Measurements from ENCODE around the gene NPR3. TPM values are rescaled to one million over a fixed set of nuclear protein-coding genes. Genes with fewer than 3 reads are reported as not detected.

NPR3 gene
- total RNA-seq, 2 experiments from 2014 or later = not detected

DNA sequence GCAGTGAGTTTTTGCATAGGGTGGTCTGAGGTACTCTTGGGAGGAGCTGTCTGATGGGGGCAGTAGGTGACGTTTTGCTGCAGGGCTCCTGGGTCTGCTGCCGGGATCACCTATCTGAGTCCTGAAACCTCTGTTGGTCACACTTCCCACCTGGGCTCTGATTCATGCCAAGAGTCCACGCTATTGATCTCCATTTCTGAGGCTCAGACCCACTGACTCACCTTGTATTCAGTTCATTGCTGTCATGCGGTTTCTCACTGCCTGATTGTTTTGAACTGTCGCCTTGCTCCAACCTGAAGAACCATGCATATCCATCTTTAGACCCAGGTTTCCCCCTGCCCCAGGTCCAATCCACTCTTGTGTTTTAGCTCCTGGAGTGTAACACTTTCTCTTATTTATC, 101.3 kb downstream of the NPR3 start:
- no peaks in the 10 kb centered on the region for H3K9me3 Mint-ChIP-seq
- POLR2A ChIA-PET = no interaction called here

DNA sequence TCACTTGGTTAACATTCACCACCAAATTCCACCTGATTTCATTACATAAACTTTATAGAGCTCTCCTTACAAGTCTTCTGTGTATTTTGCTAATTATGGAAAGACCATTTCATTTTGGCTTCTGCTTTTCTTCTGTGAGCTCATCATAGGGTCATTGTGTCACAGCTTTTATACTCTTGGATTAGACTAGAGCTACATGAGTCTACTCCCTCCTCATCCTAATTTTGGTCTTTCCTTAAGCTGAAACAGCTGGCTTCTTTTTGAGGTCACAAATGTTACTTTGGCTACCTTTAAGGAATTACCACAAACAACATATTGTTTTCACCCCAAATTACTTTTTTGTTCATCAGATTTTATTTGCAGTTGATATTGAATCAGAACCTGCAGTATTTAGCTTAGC, 103.0 kb downstream of the NPR3 start:
- ChIA-PET POLR2A (no interaction called here), CTCF (no interaction called here)
- H3K27ac Mint-ChIP-seq = no peak overlapping the region
- H3K4me1 Mint-ChIP-seq = no peaks in the 10 kb centered on the region
- no peaks in the 10 kb centered on the region for H3K9me3 Mint-ChIP-seq
- no peak overlapping the region for H3K4me3 Mint-ChIP-seq
- H3K36me3 Mint-ChIP-seq (ENCODE audit: low read depth) = no peaks in the 10 kb centered on the region
- no peak for DNase-seq
- no peaks in the 10 kb centered on the region for H3K27me3 Mint-ChIP-seq

More for the DNA sequence above, 101.3 kb downstream of the NPR3 start:
- CTCF ChIA-PET = no interaction called here
- H3K27ac Mint-ChIP-seq = no peak overlapping the region
- H3K36me3 Mint-ChIP-seq (ENCODE audit: low read depth) = no peaks in the 10 kb centered on the region
- no peaks in the 10 kb centered on the region for H3K4me1 Mint-ChIP-seq
- no peaks in the 10 kb centered on the region for H3K27me3 Mint-ChIP-seq
- no peak for DNase-seq
- no peak overlapping the region for H3K4me3 Mint-ChIP-seq

DNA sequence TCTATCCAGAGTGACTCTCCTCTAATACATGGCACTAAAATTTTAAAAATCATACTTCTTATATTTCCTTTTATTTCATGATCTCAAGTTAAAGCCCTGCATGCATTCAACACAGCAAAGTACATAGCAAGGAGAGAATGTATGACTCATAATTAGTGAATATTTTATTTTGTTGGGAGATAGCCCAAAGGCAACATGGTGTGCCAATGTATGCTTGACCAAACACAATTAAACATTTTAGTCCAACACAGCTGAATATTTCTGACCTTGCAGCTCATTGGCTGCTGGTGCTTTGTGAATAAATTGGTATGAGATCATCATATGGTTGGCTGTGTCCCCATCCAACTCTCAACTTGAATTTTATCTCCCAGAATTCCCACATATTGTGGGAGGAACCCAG, 103.5 kb downstream of the NPR3 start:
- ChIA-PET CTCF (no interaction called here), POLR2A (no interaction called here)
- no peaks in the 10 kb centered on the region for H3K9me3 Mint-ChIP-seq
- H3K27me3 Mint-ChIP-seq = no peaks in the 10 kb centered on the region
- no peak overlapping the region for H3K27ac Mint-ChIP-seq
- H3K4me3 Mint-ChIP-seq = no peak overlapping the region
- H3K36me3 Mint-ChIP-seq (ENCODE audit: low read depth) = no peaks in the 10 kb centered on the region
- no peaks in the 10 kb centered on the region for H3K4me1 Mint-ChIP-seq
- no peak for DNase-seq

DNA sequence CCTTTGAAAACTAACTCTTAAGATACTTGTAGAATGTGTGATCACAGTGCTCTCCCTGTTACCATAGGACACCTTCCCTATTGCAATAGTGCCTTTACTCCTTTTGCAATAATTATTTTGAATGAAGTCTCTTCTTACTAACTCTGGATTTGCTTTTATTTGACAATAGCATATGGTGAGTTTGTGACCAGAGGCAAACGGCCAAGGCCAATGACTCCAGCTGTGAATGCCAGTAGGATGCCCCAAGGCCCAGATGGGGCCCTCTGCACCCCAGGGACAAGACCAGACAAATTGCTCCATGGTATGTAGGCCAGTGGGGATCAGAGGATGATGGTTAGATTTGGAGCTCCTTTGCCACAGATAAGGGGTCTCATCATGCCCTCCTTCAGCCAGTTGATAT, 116.9 kb downstream of the NPR3 start:
- no peak for DNase-seq
- ChIA-PET POLR2A (no interaction called here), CTCF (no interaction called here)
- Mint-ChIP-seq H3K9me3 (no peaks in the 10 kb centered on the region), H3K4me1 (no peaks in the 10 kb centered on the region), H3K27me3 (no peaks in the 10 kb centered on the region), H3K27ac (no peak overlapping the region), H3K4me3 (no peak overlapping the region), H3K36me3 (ENCODE audit: low read depth) (no peaks in the 10 kb centered on the region)

DNA sequence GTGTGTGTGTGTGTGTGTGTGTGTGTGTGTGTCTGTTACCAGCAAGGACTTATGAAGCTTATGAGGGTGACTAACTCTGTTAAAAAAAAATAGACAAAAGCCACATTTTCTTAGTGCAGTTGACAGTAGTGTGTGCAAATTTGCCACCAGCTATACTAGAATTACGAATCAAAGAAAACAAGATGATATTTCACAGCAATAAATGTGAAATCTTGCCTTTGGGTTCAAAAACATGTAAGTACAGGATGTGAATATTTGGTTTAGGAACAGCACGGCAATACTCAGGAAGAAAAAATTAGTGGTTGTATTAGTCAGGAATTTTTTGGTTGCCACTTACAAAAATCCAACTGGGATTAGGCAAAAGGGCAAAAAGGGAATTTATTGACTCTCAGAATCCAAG, 117.4 kb downstream of the NPR3 start:
- H3K4me3 Mint-ChIP-seq = no peak overlapping the region
- CTCF ChIA-PET = no interaction called here
- POLR2A ChIA-PET = no interaction called here
- DNase-seq = no peak
- H3K27ac Mint-ChIP-seq = no peak overlapping the region
- no peaks in the 10 kb centered on the region for H3K36me3 Mint-ChIP-seq (ENCODE audit: low read depth)
- H3K27me3 Mint-ChIP-seq = no peaks in the 10 kb centered on the region
- H3K9me3 Mint-ChIP-seq = no peaks in the 10 kb centered on the region
- peaks cover 3% of the 10 kb centered on the region for H3K4me1 Mint-ChIP-seq

DNA sequence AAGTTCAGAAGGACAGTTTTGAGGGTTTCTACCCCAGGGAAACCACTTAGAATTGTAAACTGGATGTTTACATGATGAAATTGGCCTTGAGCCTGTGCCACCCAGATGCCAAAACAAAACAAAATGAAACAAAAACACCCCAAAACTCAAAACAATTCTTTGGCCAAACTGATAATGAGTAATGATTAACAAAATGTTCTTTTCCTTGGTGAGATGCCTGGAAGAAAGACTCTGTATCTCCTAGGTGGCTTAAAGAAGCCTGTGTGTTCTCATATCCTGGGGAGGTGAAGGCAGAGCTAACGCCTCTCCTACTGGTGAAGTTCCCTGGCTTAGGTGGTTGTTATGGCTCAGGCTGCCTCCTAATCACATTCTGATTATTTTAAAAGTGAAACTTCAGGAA, 120.5 kb downstream of the NPR3 start:
- CTCF ChIA-PET = no interaction called here
- Mint-ChIP-seq H3K27ac (no peak overlapping the region), H3K9me3 (no peaks in the 10 kb centered on the region), H3K4me3 (no peak overlapping the region), H3K4me1 (peaks cover 13% of the 10 kb centered on the region), H3K27me3 (no peaks in the 10 kb centered on the region), H3K36me3 (ENCODE audit: low read depth) (no peaks in the 10 kb centered on the region)
- no peak for DNase-seq
- POLR2A ChIA-PET = no interaction called here

DNA sequence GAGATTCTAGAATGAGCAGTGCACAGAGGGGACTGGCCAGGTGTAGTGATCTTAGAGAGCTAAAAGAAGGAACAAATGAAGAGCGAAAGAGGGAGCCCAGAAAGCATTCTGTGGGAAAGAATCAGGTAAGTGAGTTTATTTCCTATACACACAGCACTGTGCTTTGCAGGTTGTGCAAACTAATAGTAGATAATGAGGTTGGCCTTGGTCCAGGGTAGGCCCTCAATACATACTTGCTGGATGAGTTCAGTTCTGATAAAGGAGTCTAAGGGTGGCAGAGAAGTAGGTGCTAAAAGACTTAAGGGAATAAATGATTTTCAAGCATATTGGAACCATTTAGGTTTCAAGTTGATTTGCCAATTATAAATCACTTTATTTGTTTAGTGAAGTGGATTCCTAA, 122.0 kb downstream of the NPR3 start:
- no peak overlapping the region for H3K27ac Mint-ChIP-seq
- H3K4me3 Mint-ChIP-seq = no peak overlapping the region
- H3K4me1 Mint-ChIP-seq = peaks cover 13% of the 10 kb centered on the region
- H3K36me3 Mint-ChIP-seq (ENCODE audit: low read depth) = no peaks in the 10 kb centered on the region
- no peak for DNase-seq
- POLR2A ChIA-PET = no interaction called here
- CTCF ChIA-PET = no interaction called here
- H3K9me3 Mint-ChIP-seq = no peaks in the 10 kb centered on the region
- H3K27me3 Mint-ChIP-seq = no peaks in the 10 kb centered on the region

DNA sequence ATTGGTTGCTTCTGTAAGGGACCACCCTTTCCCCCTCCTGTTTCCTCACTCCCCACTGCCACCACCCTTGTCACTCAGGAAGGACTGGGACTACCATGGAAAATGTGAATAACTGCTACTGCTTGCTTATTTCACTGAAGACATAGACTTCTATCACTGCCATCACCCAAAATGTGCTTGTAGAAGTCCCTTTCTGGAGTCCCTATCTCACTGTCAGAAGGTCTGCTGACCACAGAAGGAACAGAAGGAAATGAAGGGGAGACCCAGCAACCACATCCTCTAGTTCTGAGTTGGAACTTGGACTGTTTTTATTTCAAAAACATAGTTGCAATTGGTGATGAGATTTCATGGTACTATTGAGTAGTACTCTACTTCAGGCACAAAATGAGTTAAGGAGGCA, 122.5 kb downstream of the NPR3 start:
- Mint-ChIP-seq H3K9me3 (no peaks in the 10 kb centered on the region), H3K36me3 (ENCODE audit: low read depth) (no peaks in the 10 kb centered on the region), H3K27me3 (no peaks in the 10 kb centered on the region), H3K4me1 (peaks cover 13% of the 10 kb centered on the region), H3K27ac (no peak overlapping the region), H3K4me3 (no peak overlapping the region)
- DNase-seq = no peak
- ChIA-PET POLR2A (no interaction called here), CTCF (no interaction called here)

DNA sequence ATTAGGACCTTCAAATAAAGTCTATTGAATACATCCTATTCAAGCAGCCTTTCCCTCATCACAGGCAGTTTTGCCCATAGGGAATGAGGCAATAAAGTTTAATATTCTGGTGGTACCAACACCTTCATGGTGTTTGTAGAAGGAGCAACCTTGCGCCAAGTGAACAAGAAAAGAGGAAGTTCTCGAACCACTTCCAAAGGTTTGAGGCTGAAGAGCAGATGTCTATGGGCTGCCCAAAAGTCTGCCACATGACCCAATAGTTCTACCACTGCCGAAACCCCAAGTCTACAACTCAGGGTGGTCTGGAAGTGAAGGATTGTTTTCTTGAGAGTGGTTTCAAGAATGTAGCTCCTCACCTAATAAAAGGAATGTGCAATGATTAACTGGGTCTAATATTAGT, 123.1 kb downstream of the NPR3 start:
- CTCF ChIA-PET = no interaction called here
- Mint-ChIP-seq H3K27ac (no peak overlapping the region), H3K27me3 (no peaks in the 10 kb centered on the region), H3K9me3 (no peaks in the 10 kb centered on the region), H3K4me3 (no peak overlapping the region), H3K4me1 (peaks cover 13% of the 10 kb centered on the region), H3K36me3 (ENCODE audit: low read depth) (no peaks in the 10 kb centered on the region)
- DNase-seq = no peak
- POLR2A ChIA-PET = no interaction called here

DNA sequence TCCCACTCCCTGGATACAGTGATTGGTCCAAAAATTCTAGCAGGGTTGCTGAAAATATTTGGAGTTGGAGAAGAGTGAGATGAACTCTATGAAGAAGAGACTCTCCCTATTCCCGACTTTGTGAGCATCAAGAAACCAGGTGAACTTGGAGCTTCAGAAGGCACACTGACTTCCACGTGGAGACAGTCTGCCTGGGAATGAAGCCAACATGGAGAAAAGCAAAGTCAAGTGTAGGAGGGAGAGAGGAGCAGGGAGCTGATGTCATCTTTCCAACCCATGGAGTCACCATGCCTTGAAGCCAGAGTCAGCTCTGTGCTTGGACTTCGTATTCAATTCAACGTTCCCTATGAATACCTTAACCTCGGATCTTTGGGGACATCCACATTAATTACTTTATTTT, 125.1 kb downstream of the NPR3 start:
- DNase-seq = no peak
- H3K27ac Mint-ChIP-seq = no peak overlapping the region
- H3K9me3 Mint-ChIP-seq = no peaks in the 10 kb centered on the region
- no peaks in the 10 kb centered on the region for H3K27me3 Mint-ChIP-seq
- no peak overlapping the region for H3K4me3 Mint-ChIP-seq
- CTCF ChIA-PET = interaction anchor here (1.0 kb wide), 1 partner anchor 9 kb away, joined by 3 read pairs; no protein-coding TSS in a partner anchor
- POLR2A ChIA-PET = no interaction called here
- no peaks in the 10 kb centered on the region for H3K36me3 Mint-ChIP-seq (ENCODE audit: low read depth)
- H3K4me1 Mint-ChIP-seq = peaks cover 13% of the 10 kb centered on the region

DNA sequence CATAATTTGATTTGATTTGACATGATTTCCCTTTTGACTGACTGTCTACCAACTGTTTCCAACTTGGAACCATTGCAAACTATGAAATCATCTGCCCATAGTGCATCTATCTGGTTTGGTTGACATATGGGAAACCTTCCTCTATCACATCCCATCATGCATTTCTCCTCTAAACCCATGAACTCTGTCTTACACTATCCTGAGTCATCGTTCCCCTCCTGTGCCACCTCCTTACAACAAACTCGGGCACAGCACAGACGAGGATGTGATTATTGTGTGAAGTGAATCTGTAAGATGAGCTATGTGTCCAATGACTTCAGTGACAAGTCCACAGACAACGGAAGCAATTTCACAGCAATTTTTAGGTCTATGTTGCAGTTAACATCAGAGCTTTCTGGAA, 126.1 kb downstream of the NPR3 start:
- Mint-ChIP-seq H3K4me3 (no peak overlapping the region), H3K27me3 (no peaks in the 10 kb centered on the region), H3K9me3 (no peaks in the 10 kb centered on the region), H3K36me3 (ENCODE audit: low read depth) (no peaks in the 10 kb centered on the region), H3K4me1 (peaks cover 13% of the 10 kb centered on the region), H3K27ac (no peak overlapping the region)
- CTCF ChIA-PET = no interaction called here
- DNase-seq = no peak
- POLR2A ChIA-PET = no interaction called here

DNA sequence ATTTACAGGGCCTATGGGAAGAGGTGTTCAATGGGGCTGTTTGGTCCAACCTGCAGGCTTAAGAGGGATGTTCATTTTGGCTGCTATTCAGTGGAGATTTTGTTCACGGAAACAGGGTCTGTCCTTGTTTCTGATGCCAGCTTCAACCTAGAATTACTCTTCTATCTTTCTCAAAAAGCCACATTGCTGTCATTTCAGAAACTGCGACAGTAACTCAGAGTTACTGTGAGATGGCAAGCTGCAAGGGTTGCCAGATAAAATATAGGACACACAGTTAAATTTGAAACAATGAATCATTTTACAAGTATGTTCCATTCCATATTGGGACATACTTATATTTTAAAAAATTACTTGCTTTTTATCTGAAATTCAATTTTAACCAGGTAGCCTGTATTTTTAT, 128.0 kb downstream of the NPR3 start:
- no peaks in the 10 kb centered on the region for H3K36me3 Mint-ChIP-seq (ENCODE audit: low read depth)

DNA sequence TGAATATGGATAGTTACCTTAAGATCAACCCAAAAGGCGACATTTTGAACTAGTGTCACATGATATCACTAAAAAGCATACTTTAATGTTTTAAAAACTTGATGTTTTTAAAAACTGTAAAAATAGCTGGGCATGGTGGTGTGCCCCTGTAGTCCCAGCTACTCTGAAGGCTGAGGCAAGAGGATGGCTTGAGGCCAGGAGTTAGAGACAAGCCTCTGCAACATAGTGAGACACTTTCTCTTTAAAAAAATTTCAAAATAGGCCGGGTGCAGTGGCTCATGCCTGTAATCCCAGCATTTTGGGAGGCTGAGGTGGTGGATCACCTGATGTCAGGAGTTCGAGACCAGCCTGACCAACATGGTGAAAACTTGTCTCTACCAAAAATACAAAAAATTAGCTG, 129.5 kb downstream of the NPR3 start:
- Mint-ChIP-seq H3K4me1 (peaks cover 7% of the 10 kb centered on the region), H3K4me3 (no peak overlapping the region), H3K27me3 (no peaks in the 10 kb centered on the region), H3K9me3 (no peaks in the 10 kb centered on the region), H3K27ac (no peak overlapping the region), H3K36me3 (ENCODE audit: low read depth) (no peaks in the 10 kb centered on the region)
- ChIA-PET CTCF (no interaction called here), POLR2A (no interaction called here)
- no peak for DNase-seq

More for the DNA sequence above, 128.0 kb downstream of the NPR3 start:
- CTCF ChIA-PET = no interaction called here
- Mint-ChIP-seq H3K4me3 (no peak overlapping the region), H3K27ac (no peak overlapping the region), H3K9me3 (no peaks in the 10 kb centered on the region), H3K27me3 (no peaks in the 10 kb centered on the region), H3K4me1 (peaks cover 12% of the 10 kb centered on the region)
- POLR2A ChIA-PET = no interaction called here
- no peak for DNase-seq
